ENCODE data around the gene S1PR3. TPM values are rescaled to one million over a fixed set of nuclear protein-coding genes. Genes with fewer than 3 reads are reported as not detected.

S1PR3 gene
- total and polyA plus RNA-seq, 9 donors, result 1.9 to 18.5 (median 5.9) TPM

- no peaks in the 10 kb centered on the region for H3K4me1 ChIP-seq (ENCODE audit: insufficient read depth)
- H3K9me3 ChIP-seq, result no peaks in the 10 kb centered on the region
- no peaks in the 10 kb centered on the region for H3K27me3 ChIP-seq
- 84 to 90% (median 89%) methylated on average over 12 of the region's 12 CpGs for WGBS, 3 donors
- intact Hi-C loops (cut with DNase I), result no loop called here
- DNase-seq, result no peak
- H3K4me3 ChIP-seq, result no peak overlapping the region
- no peak for TF ChIP-seq POLR2A (IDR thresholded peaks at IDR 0.05)
- TF ChIP-seq EP300 (IDR thresholded peaks at IDR 0.05), result no peak
- no peak for TF ChIP-seq CTCF (IDR thresholded peaks at IDR 0.05)
- no peaks in the 10 kb centered on the region for H3K36me3 ChIP-seq
- H3K27ac ChIP-seq, result no peak overlapping the region
Observed at GRCh38 chr9:89008744-89009545, 17.7 kb downstream of the S1PR3 start.

- no peaks in the 10 kb centered on the region for H3K9me3 ChIP-seq
- DNase-seq, result no peak
- intact Hi-C loops (cut with DNase I), result no loop called here
- H3K27me3 ChIP-seq, result no peaks in the 10 kb centered on the region
- WGBS, 3 donors, result 95 to 97% (median 96%) methylated on average over 9 of the region's 9 CpGs
- H3K4me3 ChIP-seq, result no peak overlapping the region
- no peaks in the 10 kb centered on the region for H3K4me1 ChIP-seq (ENCODE audit: insufficient read depth)
- H3K27ac ChIP-seq, result no peak overlapping the region
- TF ChIP-seq EP300 (IDR thresholded peaks at IDR 0.05) (no peak), CTCF (IDR thresholded peaks at IDR 0.05) (no peak), POLR2A (IDR thresholded peaks at IDR 0.05) (no peak)
- no peaks in the 10 kb centered on the region for H3K36me3 ChIP-seq
Observed at GRCh38 chr9:89009546-89009840, 18.2 kb downstream of the S1PR3 start.

- DNase-seq, result no peak
- Histone ChIP-seq H3K27ac (no peak overlapping the region), H3K27me3 (no peaks in the 10 kb centered on the region), H3K4me3 (no peak overlapping the region), H3K4me1 (ENCODE audit: insufficient read depth) (no peaks in the 10 kb centered on the region), H3K9me3 (no peaks in the 10 kb centered on the region), H3K36me3 (no peaks in the 10 kb centered on the region)
- WGBS, 3 donors, result 83 to 86% (median 85%) methylated on average over 10 of the region's 10 CpGs
- TF ChIP-seq CTCF (IDR thresholded peaks at IDR 0.05) (no peak), POLR2A (IDR thresholded peaks at IDR 0.05) (no peak), EP300 (IDR thresholded peaks at IDR 0.05) (no peak)
- intact Hi-C loops (cut with DNase I), result no loop called here
Observed at GRCh38 chr9:89010056-89010455, 18.8 kb downstream of the S1PR3 start.

GRCh38 chr9:89010526-89011111, 19.4 kb downstream of the S1PR3 start:
- DNase-seq, result no peak
- 78 to 97% (median 80%) methylated on average over 6 of the region's 6 CpGs for WGBS, 3 donors
- intact Hi-C loops (cut with DNase I), result no loop called here

More at GRCh38 chr9:89010526-89011111, 19.4 kb downstream of the S1PR3 start:
- H3K4me3 ChIP-seq, result no peak overlapping the region
- no peaks in the 10 kb centered on the region for H3K36me3 ChIP-seq
- no peak for TF ChIP-seq POLR2A (IDR thresholded peaks at IDR 0.05)
- no peak for TF ChIP-seq EP300 (IDR thresholded peaks at IDR 0.05)
- no peak for TF ChIP-seq CTCF (IDR thresholded peaks at IDR 0.05)
- no peaks in the 10 kb centered on the region for H3K9me3 ChIP-seq
- H3K4me1 ChIP-seq (ENCODE audit: insufficient read depth), result no peaks in the 10 kb centered on the region
- H3K27ac ChIP-seq, result no peak overlapping the region
- no peaks in the 10 kb centered on the region for H3K27me3 ChIP-seq

Measured in ovary (tissue), 9 donors.